Upper lobe of left lung (tissue), 6 donors: ENCODE results near the gene MGMT. TPM values are rescaled to one million over a fixed set of nuclear protein-coding genes. Genes with fewer than 3 reads are reported as not detected.
A peak's percentile ranks its signal among the peaks of the same experiment; 100 is the strongest.

Experiments
- ATAC-seq, 2 donors: fragments of 200-7000 bp; cut with Tn5 transposase; one replicate each; pipeline ENCODE4 v1.9.1; 2022; ENCODE audit warnings: mild to moderate bottlenecking in 2 of 2, moderate library complexity in 2 of 2; ENCODE audit not compliant: low FRiP score in 2 of 2
- DNase-seq, 2 donors: peaks; one replicate each; pipeline ENCODE4 v3.0.0-alpha.2; 2019 to 2020
- H3K27ac ChIP-seq, 4 donors: fragments of 200-600 bp; sonication (generic); one replicate each; pipeline ENCODE4 v1.5.1; 2016 to 2019
- H3K27me3 ChIP-seq, 4 donors: fragments of 200-600 bp; sonication (generic); one replicate each; pipeline ENCODE4 v1.5.1; 2017 to 2019
- H3K36me3 ChIP-seq, 4 donors: fragments of 200-600 bp; sonication (generic); one replicate each; pipeline ENCODE4 v1.5.1; 2016 to 2019
- H3K4me1 ChIP-seq, 4 donors: fragments of 200-600 bp; sonication (generic); one replicate each; pipeline ENCODE4 v1.5.1; 2018 to 2019
- H3K4me3 ChIP-seq, 4 donors: fragments of 200-600 bp; sonication (generic); one replicate each; pipeline ENCODE4 v1.5.1; 2017 to 2019; ENCODE audit warnings: mild to moderate bottlenecking in 2 of 4, moderate library complexity in 1 of 4
- H3K9me3 ChIP-seq, 4 donors: fragments of 200-600 bp; sonication (generic); one replicate each; pipeline ENCODE4 v1.5.1; 2018 to 2019
- EP300 ChIP-seq, 4 donors: sonication (generic); formaldehyde crosslinking; IDR thresholded peaks; one replicate each; pipeline ENCODE4 v1.5.1; 2017; ENCODE audit warnings: antibody characterized with exemption in 4 of 4, control low read depth in 2 of 4
- POLR2A ChIP-seq, 4 donors: fragments of 450-650 bp; IDR thresholded peaks; one replicate each; pipeline ENCODE4 v1.5.1; 2016 to 2017; ENCODE audit warnings: antibody characterized with exemption in 4 of 4, mild to moderate bottlenecking in 2 of 4
- POLR2AphosphoS5 ChIP-seq, 2 donors: sonication (generic); formaldehyde crosslinking; IDR thresholded peaks; one replicate each; pipeline ENCODE4 v1.5.1; 2017; ENCODE audit warnings: antibody characterized with exemption in 2 of 2
- WGBS, 2 donors: methylation state at CpG; one replicate each; pipeline ENCODE4 v1.1.5; 2017 to 2018; 5-methylcytosine and 5-hydroxymethylcytosine counted together
- total RNA-seq, 6 donors: library from RNA; depleted of rRNA in 4 of 6; stranded (reverse); fragments of >200 nt in 4 of 6; gene quantifications; one replicate each; pipeline versions ENCODE4 v1.1.0 to v1.2.1, GENCODE V29; 2016 to 2021
- TF ChIP-seq, protein P1 (sequence below), 6 experiments: fragments of 450-650 bp in 4 of 6; fragments of 200-600 bp in 2 of 6; sonication (generic) in 2 of 6; IDR thresholded peaks; one replicate each; pipeline ENCODE4 v1.5.1; 2016 to 2019; ENCODE audit warnings: antibody characterized with exemption in 6 of 6
- donor health status: DM: no; HTN: no; CAD: no; lungs with moderate emphysema.
- donor health status: DM: no; HTN: yes; CAD: no; lungs with severe emphysema.

Gene MGMT
- total RNA-seq, 6 donors from 2014 or later = 20.9 to 44.0 (median 29.6) TPM

DNA sequence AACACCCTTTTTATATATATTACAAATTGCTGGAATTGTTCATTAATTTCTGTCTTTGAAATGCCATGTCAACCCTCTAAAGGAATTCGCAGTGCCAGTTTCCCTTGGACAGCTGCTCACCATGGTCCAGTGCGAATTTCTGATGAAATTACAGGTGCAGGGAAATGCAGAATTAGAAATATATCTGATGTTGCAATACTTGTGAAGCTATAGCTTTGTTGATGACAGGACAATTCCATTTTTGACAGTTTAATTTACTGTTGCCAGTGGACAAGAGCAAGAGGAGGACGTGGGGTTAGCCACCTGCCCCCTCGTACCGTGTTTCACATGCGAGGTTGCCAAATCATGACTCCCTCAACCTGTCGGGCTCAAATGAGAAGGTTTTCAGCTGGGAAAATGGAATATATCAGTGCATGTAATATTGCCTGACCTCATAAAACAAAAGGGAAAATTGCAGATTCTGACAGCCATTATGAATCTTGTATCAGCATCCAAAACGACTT lies 140.6 kb downstream of the MGMT start:
- Histone ChIP-seq H3K27me3 (no peaks in the 10 kb centered on the region), H3K4me1 (peaks cover 0 to 8% (median 3%) of the 10 kb centered on the region in 4 donors), H3K9me3 (no peaks in the 10 kb centered on the region), H3K36me3 (no peaks in the 10 kb centered on the region), H3K27ac (no peak overlapping the region), H3K4me3 (no peak overlapping the region)
- TF ChIP-seq POLR2A (IDR thresholded peaks at IDR 0.05) (no peak), POLR2AphosphoS5 (IDR thresholded peaks at IDR 0.05) (no peak), EP300 (IDR thresholded peaks at IDR 0.05) (no peak)
- TF ChIP-seq, protein P1, sequence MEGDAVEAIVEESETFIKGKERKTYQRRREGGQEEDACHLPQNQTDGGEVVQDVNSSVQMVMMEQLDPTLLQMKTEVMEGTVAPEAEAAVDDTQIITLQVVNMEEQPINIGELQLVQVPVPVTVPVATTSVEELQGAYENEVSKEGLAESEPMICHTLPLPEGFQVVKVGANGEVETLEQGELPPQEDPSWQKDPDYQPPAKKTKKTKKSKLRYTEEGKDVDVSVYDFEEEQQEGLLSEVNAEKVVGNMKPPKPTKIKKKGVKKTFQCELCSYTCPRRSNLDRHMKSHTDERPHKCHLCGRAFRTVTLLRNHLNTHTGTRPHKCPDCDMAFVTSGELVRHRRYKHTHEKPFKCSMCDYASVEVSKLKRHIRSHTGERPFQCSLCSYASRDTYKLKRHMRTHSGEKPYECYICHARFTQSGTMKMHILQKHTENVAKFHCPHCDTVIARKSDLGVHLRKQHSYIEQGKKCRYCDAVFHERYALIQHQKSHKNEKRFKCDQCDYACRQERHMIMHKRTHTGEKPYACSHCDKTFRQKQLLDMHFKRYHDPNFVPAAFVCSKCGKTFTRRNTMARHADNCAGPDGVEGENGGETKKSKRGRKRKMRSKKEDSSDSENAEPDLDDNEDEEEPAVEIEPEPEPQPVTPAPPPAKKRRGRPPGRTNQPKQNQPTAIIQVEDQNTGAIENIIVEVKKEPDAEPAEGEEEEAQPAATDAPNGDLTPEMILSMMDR (IDR thresholded peaks at IDR 0.05) = no peak
- WGBS, 2 donors = 85 to 93% methylated on average over 8 of the region's 8 CpGs
- ATAC-seq = no peak
- no peak for DNase-seq

DNA sequence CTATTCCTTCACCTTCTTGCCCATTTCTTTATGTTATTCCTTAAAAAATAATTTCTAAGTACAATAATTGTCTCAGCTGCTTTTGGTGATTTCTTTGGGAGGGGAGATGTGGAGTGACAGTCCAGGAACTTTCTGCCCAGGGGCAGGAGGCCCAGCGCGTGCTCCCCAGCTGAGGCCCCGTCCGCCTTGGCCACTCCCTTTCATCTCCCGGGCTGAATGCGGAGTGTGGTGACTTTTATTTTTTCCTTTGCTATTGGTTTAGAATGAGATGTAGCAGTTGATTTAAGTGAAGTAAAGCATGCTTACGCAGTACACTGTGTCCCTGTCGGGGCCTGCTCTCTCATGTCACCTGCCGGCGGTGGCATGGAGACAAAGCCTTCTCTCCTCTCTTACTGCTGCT lies 141.6 kb downstream of the MGMT start:
- Histone ChIP-seq H3K27ac (no peak overlapping the region), H3K9me3 (no peaks in the 10 kb centered on the region), H3K4me1 (peaks cover 0 to 8% (median 3%) of the 10 kb centered on the region in 4 donors), H3K27me3 (no peaks in the 10 kb centered on the region), H3K36me3 (no peaks in the 10 kb centered on the region), H3K4me3 (no peak overlapping the region)
- WGBS, 2 donors = 91 to 97% methylated on average over 10 of the region's 10 CpGs
- no peak for TF ChIP-seq POLR2A (IDR thresholded peaks at IDR 0.05)
- no peak for ATAC-seq
- DNase-seq = peak in 1 of 2 donors; percentile 42

DNA sequence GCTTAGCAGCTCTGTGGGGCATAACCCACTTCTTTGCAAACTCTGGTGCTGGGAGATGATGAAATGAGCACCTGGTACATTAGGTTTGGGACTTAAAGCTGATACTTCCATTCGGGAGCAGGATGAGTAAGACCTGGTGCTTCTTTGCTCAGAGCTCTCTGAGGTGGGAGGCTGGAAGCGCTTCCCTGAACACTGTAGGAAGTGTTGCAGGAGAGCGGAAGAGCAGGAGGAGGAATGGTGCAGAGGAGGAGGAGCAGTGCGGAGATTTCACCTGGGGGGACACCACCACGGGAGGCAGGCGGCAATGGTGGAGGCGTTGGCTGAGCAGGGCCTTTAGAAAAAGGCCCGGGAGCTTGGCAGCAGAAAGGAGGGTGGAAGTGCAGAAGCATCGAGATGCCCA lies 142.5 kb downstream of the MGMT start:
- TF ChIP-seq POLR2A (IDR thresholded peaks at IDR 0.05) (no peak), EP300 (IDR thresholded peaks at IDR 0.05) (no peak), POLR2AphosphoS5 (IDR thresholded peaks at IDR 0.05) (no peak)
- TF ChIP-seq, protein P1 (IDR thresholded peaks at IDR 0.05) = no peak
- DNase-seq (no peak), ATAC-seq (no peak)
- no peak overlapping the region for H3K27ac ChIP-seq
- peaks cover 0 to 8% (median 3%) of the 10 kb centered on the region in 4 donors for H3K4me1 ChIP-seq
- no peaks in the 10 kb centered on the region for H3K27me3 ChIP-seq
- no peaks in the 10 kb centered on the region for H3K9me3 ChIP-seq
- no peaks in the 10 kb centered on the region for H3K36me3 ChIP-seq
- no peak overlapping the region for H3K4me3 ChIP-seq
- WGBS, 2 donors = 95 to 97% methylated on average over 9 of the region's 9 CpGs

GRCh38 chr10:129612481-129613109 lies 145.6 kb downstream of the MGMT start:
- no peak for TF ChIP-seq POLR2A (IDR thresholded peaks at IDR 0.05)
- TF ChIP-seq EP300 (IDR thresholded peaks at IDR 0.05) = no peak
- TF ChIP-seq, protein P1 (IDR thresholded peaks at IDR 0.05) = no peak
- no peak for TF ChIP-seq POLR2AphosphoS5 (IDR thresholded peaks at IDR 0.05)
- H3K27ac ChIP-seq = peak overlapping the region in 2 of 4 donors; percentile 12 to 18
- 83% methylated on average over 13 of the region's 13 CpGs for WGBS, 2 donors

GRCh38 chr10:129613377-129613980 lies 146.4 kb downstream of the MGMT start:
- Histone ChIP-seq H3K27me3 (no peaks in the 10 kb centered on the region), H3K4me1 (no peaks in the 10 kb centered on the region), H3K4me3 (no peak overlapping the region), H3K36me3 (no peaks in the 10 kb centered on the region), H3K9me3 (no peaks in the 10 kb centered on the region), H3K27ac (peak overlapping the region in 2 of 4 donors; percentile 12 to 18)
- TF ChIP-seq POLR2AphosphoS5 (IDR thresholded peaks at IDR 0.05) = no peak
- TF ChIP-seq, protein P1 (IDR thresholded peaks at IDR 0.05) = no peak
- no peak for TF ChIP-seq EP300 (IDR thresholded peaks at IDR 0.05)
- no peak for TF ChIP-seq POLR2A (IDR thresholded peaks at IDR 0.05)
- ATAC-seq (no peak), DNase-seq (peak in 1 of 2 donors; percentile 49)
- WGBS, 2 donors = 89 to 90% methylated on average over 12 of the region's 12 CpGs

More at GRCh38 chr10:129612481-129613109, 145.6 kb downstream of the MGMT start:
- Histone ChIP-seq H3K4me3 (no peak overlapping the region), H3K4me1 (no peaks in the 10 kb centered on the region), H3K36me3 (no peaks in the 10 kb centered on the region), H3K27me3 (no peaks in the 10 kb centered on the region), H3K9me3 (no peaks in the 10 kb centered on the region)
- DNase-seq (no peak), ATAC-seq (no peak)
